IMR-90 (cell line): ENCODE data around the gene PQBP1. TPM values are rescaled to one million over a fixed set of nuclear protein-coding genes. Genes with fewer than 3 reads are reported as not detected.

Experiments
- ATAC-seq: fragments of 200-7000 bp; cut with Tn5 transposase; 2 replicates; pipeline ENCODE4 v1.9.1; 2020; ENCODE audit warnings: low read depth, mild to moderate bottlenecking, moderate library complexity
- BruUV-seq: library from RNA; stranded (reverse); fragments of 400-500 nt; replicated peaks from 2 replicates; lab custom pipeline; 2021; lab: Mats Ljungman, UMichigan
- CTCF ChIA-PET: fragments of 300-600 bp; formaldehyde crosslinking; extraction: SDS; loops from one replicate; lab custom pipeline; 2021; ENCODE audit warnings: antibody characterized with exemption; lab: Yijun Ruan, JAX
- POLR2A ChIA-PET: fragments of 300-600 bp; sonication (Branson Sonifier 250); formaldehyde crosslinking; loops from one replicate; lab custom pipeline; 2022; ENCODE audit warnings: antibody characterized with exemption; ENCODE audit not compliant: unreplicated experiment; lab: Charles Lee
- DNase-seq: peaks from one replicate; pipeline ENCODE4 v3.0.0; 2013
- H2AFZ ChIP-seq: replicated peaks from 2 replicates; pipeline ENCODE3; 2013; ENCODE audit warnings: low read length, mild to moderate bottlenecking; ENCODE audit not compliant: poor library complexity
- H2AK5ac ChIP-seq: 2 replicates; pipeline ENCODE4 v1.6.1; 2013; ENCODE audit warnings: low read depth, low read length, inconsistent platforms
- H2AK9ac ChIP-seq: replicated peaks from 2 replicates; pipeline ENCODE3; 2013; ENCODE audit warnings: mild to moderate bottlenecking, low read depth, low read length, moderate library complexity; ENCODE audit not compliant: poor library complexity
- H2BK120ac ChIP-seq: 2 replicates; pipeline ENCODE4 v1.6.1; 2013; ENCODE audit warnings: low read depth, low read length, inconsistent platforms
- H2BK15ac ChIP-seq: 3 replicates; pipeline ENCODE4 v1.6.1; 2013; ENCODE audit warnings: low read depth, low read length, inconsistent platforms
- H2BK20ac ChIP-seq: 2 replicates; pipeline ENCODE4 v1.6.1; 2013; ENCODE audit warnings: low read depth, mild to moderate bottlenecking, inconsistent platforms, low read length, moderate library complexity
- H2BK5ac ChIP-seq: 2 replicates; pipeline ENCODE4 v1.6.1; 2013; ENCODE audit warnings: mild to moderate bottlenecking, low read depth, low read length, inconsistent platforms; ENCODE audit not compliant: poor library complexity, severe bottlenecking
- H3K14ac ChIP-seq: replicated peaks from 2 replicates; pipeline ENCODE4 v1.6.1; 2013; ENCODE audit warnings: low read depth, low read length, inconsistent platforms
- H3K18ac ChIP-seq: 2 replicates; pipeline ENCODE4 v1.6.1; 2013; ENCODE audit warnings: low read depth, low read length, control low read depth
- H3K23ac ChIP-seq: 2 replicates; pipeline ENCODE4 v1.6.1; 2013; ENCODE audit warnings: low read depth, low read length, inconsistent platforms
- H3K27ac ChIP-seq: 2 replicates; pipeline ENCODE4 v1.5.1; 2013; ENCODE audit warnings: mild to moderate bottlenecking, control low read depth, low read length; ENCODE audit not compliant: insufficient read depth
- H3K27me3 ChIP-seq: 2 replicates; pipeline ENCODE4 v1.6.1; 2013; ENCODE audit warnings: low read length; ENCODE audit not compliant: control insufficient read depth, insufficient read depth
- H3K36me3 ChIP-seq: 2 replicates; pipeline ENCODE4 v1.6.1; 2013; ENCODE audit warnings: low read length, mixed read lengths; ENCODE audit not compliant: control insufficient read depth, insufficient read depth
- H3K4ac ChIP-seq: 2 replicates; pipeline ENCODE4 v1.6.1; 2013; ENCODE audit warnings: low read depth, low read length, inconsistent platforms
- H3K4me1 ChIP-seq: 2 replicates; pipeline ENCODE4 v1.6.1; 2013; ENCODE audit warnings: low read length, mixed read lengths; ENCODE audit not compliant: control insufficient read depth, insufficient read depth
- H3K4me2 ChIP-seq: 2 replicates; pipeline ENCODE4 v1.6.1; 2013; ENCODE audit warnings: low read depth, mild to moderate bottlenecking, control low read depth, low read length, moderate library complexity
- H3K4me3 ChIP-seq: 2 replicates; pipeline ENCODE4 v1.5.1; 2013; ENCODE audit warnings: low read depth, mild to moderate bottlenecking, control low read depth, low read length, moderate library complexity; ENCODE audit not compliant: insufficient read depth
- H3K56ac ChIP-seq: 2 replicates; pipeline ENCODE4 v1.6.1; 2013; ENCODE audit warnings: low read length, inconsistent platforms; ENCODE audit not compliant: insufficient read depth; ENCODE audit errors: extremely low read depth
- H3K79me1 ChIP-seq, 2 experiments: 2 replicates each; pipeline ENCODE4 v1.6.1; 2013; ENCODE audit warnings: low read length in 2 of 2, inconsistent platforms in 1 of 2, low read depth in 1 of 2
- H3K9ac ChIP-seq: 2 replicates; pipeline ENCODE4 v1.6.1; 2013; ENCODE audit warnings: low read depth, low read length, control low read depth
- H3K9me1 ChIP-seq: 2 replicates; pipeline ENCODE4 v1.6.1; 2013; ENCODE audit warnings: low read length, inconsistent platforms; ENCODE audit not compliant: insufficient read depth
- H3K9me3 ChIP-seq: 2 replicates; pipeline ENCODE4 v1.6.1; 2013; ENCODE audit warnings: low read length; ENCODE audit not compliant: control insufficient read depth, insufficient read depth
- H4K20me1 ChIP-seq: 2 replicates; pipeline ENCODE4 v1.6.1; 2013; ENCODE audit warnings: low read length, inconsistent platforms; ENCODE audit not compliant: insufficient read depth
- H4K5ac ChIP-seq: 2 replicates; pipeline ENCODE4 v1.6.1; 2013; ENCODE audit warnings: mild to moderate bottlenecking, low read depth, low read length, control low read depth
- H4K8ac ChIP-seq, 2 experiments: 2 replicates each; pipeline ENCODE4 v1.6.1; 2013; ENCODE audit warnings: low read depth in 2 of 2, low read length in 2 of 2, control low read depth in 1 of 2, inconsistent platforms in 1 of 2
- H4K91ac ChIP-seq: 2 replicates; pipeline ENCODE4 v1.6.1; 2013; ENCODE audit warnings: low read depth, low read length, inconsistent platforms; ENCODE audit not compliant: insufficient read depth
- CEBPB ChIP-seq: IDR thresholded peaks from 2 replicates; pipeline ENCODE4 v1.6.1; 2012; ENCODE audit warnings: low read depth, low read length, improper control_type of control experiment
- CHD1 ChIP-seq: IDR thresholded peaks from 2 replicates; pipeline ENCODE4 v1.6.1; 2012; ENCODE audit warnings: low read depth, low read length, improper control_type of control experiment
- CTCF ChIP-seq: conservative IDR thresholded peaks from 2 replicates; pipeline ENCODE4 v1.5.1; 2012; ENCODE audit warnings: mild to moderate bottlenecking, low read depth, low read length, improper control_type of control experiment
- FOS ChIP-seq: fragments of 150-350 bp; IDR thresholded peaks from 2 replicates; pipeline ENCODE4 v1.6.1; 2016; ENCODE audit warnings: low read depth, low read length
- MAZ ChIP-seq: IDR thresholded peaks from 2 replicates; pipeline ENCODE4 v1.6.1; 2012; ENCODE audit warnings: low read depth, mild to moderate bottlenecking, low read length, improper control_type of control experiment, moderate library complexity, borderline replicate concordance
- POLR2A ChIP-seq: IDR thresholded peaks from 2 replicates; pipeline ENCODE4 v1.6.1; 2012; ENCODE audit warnings: mild to moderate bottlenecking, low read depth, low read length
- RAD21 ChIP-seq: IDR thresholded peaks from 2 replicates; pipeline ENCODE4 v1.6.1; 2012; ENCODE audit warnings: low read length, improper control_type of control experiment
- RCOR1 ChIP-seq: IDR thresholded peaks from 2 replicates; pipeline ENCODE4 v1.6.1; 2012; ENCODE audit warnings: mild to moderate bottlenecking, low read length, improper control_type of control experiment; ENCODE audit not compliant: insufficient replicate concordance
- USF2 ChIP-seq: fragments of 150-350 bp; IDR thresholded peaks from 2 replicates; pipeline ENCODE4 v1.6.1; 2017; ENCODE audit warnings: mild to moderate bottlenecking, antibody characterized with exemption, low read length, low read depth
- WGBS, 2 experiments: methylation state at CpG; one replicate each; pipeline versions ENCODE4 v1.1.5 to v1.1.7; 2013; ENCODE audit warnings: missing lambda C conversion rate in 2 of 2; ENCODE audit not compliant: insufficient read length in 1 of 2; ENCODE audit errors: extremely low coverage in 2 of 2; 5-methylcytosine and 5-hydroxymethylcytosine counted together
- dilution Hi-C: fragments of 300-500 bp; cut with HindIII; formaldehyde crosslinking; loops from one replicate; pipeline ENCODE4 v1.14.3; 2018; ENCODE audit warnings: low sequenced_read_pairs; ENCODE audit not compliant: unreplicated experiment
- in situ Hi-C: fragments of 300-500 bp; cut with MboI; formaldehyde crosslinking; loops from 3 replicates; pipeline ENCODE4 v1.14.3; 2019; ENCODE audit warnings: low sequenced_read_pairs, inconsistent platforms, mixed read lengths
- intact Hi-C: fragments of 100-400 bp; cut with micrococcal nuclease; formaldehyde crosslinking; loops from 2 replicates; pipeline ENCODE4 v1.10.0; 2022
- polyA plus RNA-seq, 3 experiments: library from polyadenylated mRNA; depleted of rRNA; stranded (reverse); fragments of >200 nt; gene quantifications; 2 replicates each; pipeline ENCODE4 v1.2.3, GENCODE V29; 2012; ENCODE audit warnings: low replicate concordance in 1 of 3
- total RNA-seq: library from RNA; depleted of rRNA; stranded (reverse); fragments of >200 nt; gene quantifications from 2 replicates; pipeline ENCODE4 v1.2.3, GENCODE V29; 2012

Gene PQBP1
- total and polyA plus RNA-seq, 2 of the 4 experiments (the other 2 are of a cell fraction), result 96.4 to 120 TPM

- Histone ChIP-seq H2BK120ac (no peak overlapping the region), H3K27ac (no peak overlapping the region), H3K4me3 (no peak overlapping the region), H4K8ac (no peak overlapping the region), H3K27me3 (no peaks in the 10 kb centered on the region), H3K79me1 (peaks cover 0 to 14% of the 10 kb centered on the region in 2 experiments; a peak in 2 of 4 replicates), H3K4ac (no peak overlapping the region), H2AK9ac (no peak overlapping the region), H4K91ac (no peak overlapping the region), H2AFZ (no peak overlapping the region), H3K4me1 (no peaks in the 10 kb centered on the region), H2BK20ac (no peak overlapping the region), H2AK5ac (no peak overlapping the region), H3K56ac (no peak overlapping the region), H2BK5ac (no peak overlapping the region), H3K36me3 (peaks cover 19% of the 10 kb centered on the region), H2BK15ac (no peak overlapping the region), H3K18ac (no peak overlapping the region), H3K23ac (no peak overlapping the region), H3K9me1 (no peaks in the 10 kb centered on the region), H3K9ac (no peak overlapping the region), H4K20me1 (peaks cover 2% of the 10 kb centered on the region), H3K14ac (no peak overlapping the region), H4K5ac (no peak overlapping the region), H3K4me2 (no peak overlapping the region), H3K9me3 (no peaks in the 10 kb centered on the region; the same call in 1 of the 2 replicates)
- DNase-seq, result no peak
- CTCF ChIA-PET, result no interaction called here
- TF ChIP-seq USF2, result no peak
- TF ChIP-seq RAD21, result no peak
- no peak for TF ChIP-seq POLR2A
- TF ChIP-seq MAZ, result no peak
- no peak for TF ChIP-seq FOS
- no peak for TF ChIP-seq CEBPB
- TF ChIP-seq CTCF, result no peak
- no peak for TF ChIP-seq CHD1
- TF ChIP-seq RCOR1, result no peak
- ATAC-seq, result no peak
- WGBS, 2 experiments, result no CpG with 5 or more reads among the region's 6 CpGs
- POLR2A ChIA-PET, result no interaction called here
- BruUV-seq, result no TSS peak
- in situ Hi-C loops (no loop called here), dilution Hi-C loops (no loop called here), intact Hi-C loops (no loop called here)
Observed at GRCh38 chrX:48903290-48903689, 5.6 kb downstream of the PQBP1 start.
